ENCODE measurements around the gene FRG2.
"Not testable (repeated sequence)": the region's sequence is repeated elsewhere in the genome, so short reads cannot be mapped to it uniquely, and the experiment has no call there.

FRG2 gene

GRCh38 chr4:190027156-190027555 lies at the start of gene FRG2:
Gene FRG2 (minus strand): TSS chr4:190027256. CDS start chr4:190027204, 52 bp downstream.
- DNase-seq (ENCODE audit: low read depth in 2 of 2): not testable (repeated sequence)

GRCh38 chr4:190068351-190068750 lies 41.3 kb upstream of the FRG2 start:
- DNase-seq (ENCODE audit: low read depth in 2 of 2): not testable (repeated sequence)

- DNase-seq (ENCODE audit: low read depth in 2 of 2): not testable (repeated sequence)
These were observed 37.7 kb upstream of the FRG2 start for GRCh38 chr4:190064805-190065204.

- DNase-seq (ENCODE audit: low read depth in 2 of 2): not testable (repeated sequence)
These were observed 37.3 kb upstream of the FRG2 start, which contains the start of gene DBET for GRCh38 chr4:190064342-190064741. Gene DBET (plus strand): TSS chr4:190064502.

- DNase-seq (ENCODE audit: low read depth in 2 of 2): not testable (repeated sequence)
These were observed 31.9 kb upstream of the FRG2 start for GRCh38 chr4:190058997-190059396.

GRCh38 chr4:190049378-190050239 lies 22.6 kb upstream of the FRG2 start:
- DNase-seq (ENCODE audit: low read depth in 2 of 2): not testable (repeated sequence)

- DNase-seq (ENCODE audit: low read depth in 2 of 2): not testable (repeated sequence)
These were observed 20.6 kb upstream of the FRG2 start for GRCh38 chr4:190047627-190048026.

GRCh38 chr4:190040873-190041272 lies 13.8 kb upstream of the FRG2 start:
- DNase-seq (ENCODE audit: low read depth in 2 of 2): not testable (repeated sequence)

- DNase-seq (ENCODE audit: low read depth in 2 of 2): not testable (repeated sequence)
These were observed 10.8 kb upstream of the FRG2 start for GRCh38 chr4:190037704-190038388.

- not testable (repeated sequence) for DNase-seq (ENCODE audit: low read depth in 2 of 2)
These were observed 4.2 kb upstream of the FRG2 start for GRCh38 chr4:190031264-190031663.

- DNase-seq (ENCODE audit: low read depth in 2 of 2): not testable (repeated sequence)
These were observed 4.3 kb downstream of the FRG2 start for GRCh38 chr4:190022614-190023281.

- not testable (repeated sequence) for DNase-seq (ENCODE audit: low read depth in 2 of 2)
These were observed 5.1 kb downstream of the FRG2 start for GRCh38 chr4:190021973-190022372.

GRCh38 chr4:190020790-190021717 lies 6.0 kb downstream of the FRG2 start:
- DNase-seq (ENCODE audit: low read depth in 2 of 2): no peak

GRCh38 chr4:190019859-190020463 lies 7.1 kb downstream of the FRG2 start:
- DNase-seq (ENCODE audit: low read depth in 2 of 2): not testable (repeated sequence)

GRCh38 chr4:190019023-190019858 lies 7.8 kb downstream of the FRG2 start:
- DNase-seq (ENCODE audit: low read depth in 2 of 2): no peak

- no peak for DNase-seq (ENCODE audit: low read depth in 2 of 2)
These were observed 8.7 kb downstream of the FRG2 start for GRCh38 chr4:190018201-190018920.

GRCh38 chr4:190017357-190018200 lies 9.5 kb downstream of the FRG2 start:
- DNase-seq (ENCODE audit: low read depth in 2 of 2): no peak
